Measurements from ENCODE around the gene ZNRF3.

The ZNRF3 gene

DNA sequence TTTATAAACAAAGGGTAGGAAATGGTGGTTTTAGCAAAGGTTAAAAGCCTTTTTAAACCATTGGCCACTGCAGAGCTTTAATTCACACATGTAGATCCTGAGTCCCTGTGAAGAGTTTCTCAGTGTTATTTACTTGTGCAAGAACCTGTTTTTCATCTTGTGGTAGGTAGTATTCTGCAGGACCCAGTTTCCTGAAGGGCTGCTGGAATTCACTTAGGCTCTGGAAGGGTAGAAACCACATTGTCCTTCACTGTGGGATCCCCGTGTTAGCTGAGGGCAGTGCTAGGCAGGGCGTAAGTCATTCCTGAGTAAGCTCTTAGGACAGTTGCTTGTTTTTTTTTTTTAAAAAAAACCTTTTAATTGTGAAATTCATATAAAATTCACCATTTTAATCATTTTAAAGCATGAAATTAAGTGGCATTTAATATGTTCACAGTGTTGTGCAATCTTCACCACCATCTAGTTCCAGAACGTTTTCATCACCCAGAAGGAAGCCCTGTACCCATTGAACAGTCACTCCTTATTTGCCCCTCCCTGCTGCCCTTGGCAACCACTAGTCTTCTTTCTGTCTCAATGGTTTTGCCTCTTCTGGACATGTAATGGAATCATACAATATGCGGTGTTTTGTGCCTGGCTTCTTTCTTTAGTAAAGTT lies 100.5 kb downstream of the ZNRF3 start:
- H3K36me3 ChIP-seq (ENCODE audit: insufficient read depth, low read length): peaks cover 26% of the 10 kb centered on the region
- H3K27me3 ChIP-seq (ENCODE audit: insufficient read depth, low read length): no peaks in the 10 kb centered on the region
- H2AFZ ChIP-seq (ENCODE audit: low read depth, low read length): no peak overlapping the region
- H3K9me3 ChIP-seq (ENCODE audit: low read length): peaks cover 9% of the 10 kb centered on the region
- H3K4me3 ChIP-seq (ENCODE audit: low read length): no peak overlapping the region
- H3K4me1 ChIP-seq (ENCODE audit: insufficient read depth, low read length): peaks cover 23% of the 10 kb centered on the region

GRCh38 chr22:28984482-28985158 lies 101.2 kb downstream of the ZNRF3 start:
- no peak overlapping the region for H3K4me3 ChIP-seq (ENCODE audit: low read length)
- H3K27me3 ChIP-seq (ENCODE audit: insufficient read depth, low read length): no peaks in the 10 kb centered on the region
- H3K9me3 ChIP-seq (ENCODE audit: low read length): peaks cover 9% of the 10 kb centered on the region
- H2AFZ ChIP-seq (ENCODE audit: low read depth, low read length): no peak overlapping the region
- peaks cover 15% of the 10 kb centered on the region for H3K4me1 ChIP-seq (ENCODE audit: insufficient read depth, low read length)
- peaks cover 29% of the 10 kb centered on the region for H3K36me3 ChIP-seq (ENCODE audit: insufficient read depth, low read length)

DNA sequence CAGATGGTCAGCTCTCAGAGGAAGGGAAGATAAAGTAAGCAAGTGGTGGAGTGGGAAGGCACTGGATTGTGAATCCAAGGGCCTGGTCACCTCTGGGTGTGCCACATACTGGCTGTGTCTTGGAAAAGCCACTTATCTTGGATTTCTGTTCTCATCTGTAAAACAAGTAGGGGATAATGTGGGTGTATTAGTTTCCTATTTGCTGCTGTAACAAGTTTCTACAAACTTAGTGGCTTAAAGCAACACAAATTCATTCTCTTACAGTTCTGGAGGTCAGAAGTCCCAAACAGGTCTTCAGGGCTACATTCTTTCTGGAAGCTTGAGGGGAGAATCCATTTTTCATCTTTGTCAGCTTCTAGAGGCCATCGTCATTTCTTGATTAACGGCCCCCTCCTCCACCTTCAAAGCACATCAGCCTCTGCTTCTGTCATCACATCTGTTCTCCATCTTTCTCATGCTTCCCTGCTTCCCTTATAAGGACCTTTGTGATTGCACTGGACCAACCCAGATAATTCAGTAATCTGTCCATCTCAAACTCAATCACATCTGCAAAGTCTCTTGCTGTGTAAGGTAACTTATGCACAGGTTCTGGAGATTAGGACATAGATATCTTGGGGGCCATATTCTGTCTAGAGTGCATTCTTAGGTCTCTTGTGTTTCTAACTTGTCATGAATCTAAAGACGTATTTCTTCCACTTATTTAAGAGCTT lies 102.4 kb downstream of the ZNRF3 start:
- Histone ChIP-seq H3K9me3 (ENCODE audit: low read length) (peaks cover 9% of the 10 kb centered on the region), H3K27me3 (ENCODE audit: insufficient read depth, low read length) (no peaks in the 10 kb centered on the region), H3K4me1 (ENCODE audit: insufficient read depth, low read length) (peaks cover 14% of the 10 kb centered on the region), H3K4me3 (ENCODE audit: low read length) (no peak overlapping the region), H2AFZ (ENCODE audit: low read depth, low read length) (no peak overlapping the region), H3K36me3 (ENCODE audit: insufficient read depth, low read length) (peaks cover 37% of the 10 kb centered on the region)

- H3K4me1 ChIP-seq (ENCODE audit: insufficient read depth, low read length): peaks cover 14% of the 10 kb centered on the region
- H3K27me3 ChIP-seq (ENCODE audit: insufficient read depth, low read length): no peaks in the 10 kb centered on the region
- H3K4me3 ChIP-seq (ENCODE audit: low read length): no peak overlapping the region
- H3K36me3 ChIP-seq (ENCODE audit: insufficient read depth, low read length): peaks cover 40% of the 10 kb centered on the region
- peaks cover 9% of the 10 kb centered on the region for H3K9me3 ChIP-seq (ENCODE audit: low read length)
- no peak overlapping the region for H2AFZ ChIP-seq (ENCODE audit: low read depth, low read length)
Measured at GRCh38 chr22:28986366-28986765, 103.0 kb downstream of the ZNRF3 start.

- Histone ChIP-seq H3K4me1 (ENCODE audit: insufficient read depth, low read length) (no peaks in the 10 kb centered on the region), H3K4me3 (ENCODE audit: low read length) (no peak overlapping the region), H3K9me3 (ENCODE audit: low read length) (peaks cover 14% of the 10 kb centered on the region), H2AFZ (ENCODE audit: low read depth, low read length) (no peak overlapping the region), H3K27me3 (ENCODE audit: insufficient read depth, low read length) (no peaks in the 10 kb centered on the region), H3K36me3 (ENCODE audit: insufficient read depth, low read length) (peaks cover 59% of the 10 kb centered on the region)
Measured at GRCh38 chr22:28988457-28988856, 105.1 kb downstream of the ZNRF3 start.

GRCh38 chr22:28989035-28989464 lies 105.7 kb downstream of the ZNRF3 start:
- Histone ChIP-seq H3K9me3 (ENCODE audit: low read length) (peaks cover 14% of the 10 kb centered on the region), H3K36me3 (ENCODE audit: insufficient read depth, low read length) (peaks cover 63% of the 10 kb centered on the region)

GRCh38 chr22:28989484-28989883 lies 106.1 kb downstream of the ZNRF3 start:
- H3K4me3 ChIP-seq (ENCODE audit: low read length): no peak overlapping the region
- peaks cover 14% of the 10 kb centered on the region for H3K9me3 ChIP-seq (ENCODE audit: low read length)
- no peak overlapping the region for H2AFZ ChIP-seq (ENCODE audit: low read depth, low read length)
- H3K36me3 ChIP-seq (ENCODE audit: insufficient read depth, low read length): peaks cover 63% of the 10 kb centered on the region
- H3K4me1 ChIP-seq (ENCODE audit: insufficient read depth, low read length): no peaks in the 10 kb centered on the region
- H3K27me3 ChIP-seq (ENCODE audit: insufficient read depth, low read length): no peaks in the 10 kb centered on the region

More at GRCh38 chr22:28989035-28989464, 105.7 kb downstream of the ZNRF3 start:
- Histone ChIP-seq H2AFZ (ENCODE audit: low read depth, low read length) (no peak overlapping the region), H3K4me3 (ENCODE audit: low read length) (no peak overlapping the region), H3K27me3 (ENCODE audit: insufficient read depth, low read length) (no peaks in the 10 kb centered on the region), H3K4me1 (ENCODE audit: insufficient read depth, low read length) (no peaks in the 10 kb centered on the region)

DNA sequence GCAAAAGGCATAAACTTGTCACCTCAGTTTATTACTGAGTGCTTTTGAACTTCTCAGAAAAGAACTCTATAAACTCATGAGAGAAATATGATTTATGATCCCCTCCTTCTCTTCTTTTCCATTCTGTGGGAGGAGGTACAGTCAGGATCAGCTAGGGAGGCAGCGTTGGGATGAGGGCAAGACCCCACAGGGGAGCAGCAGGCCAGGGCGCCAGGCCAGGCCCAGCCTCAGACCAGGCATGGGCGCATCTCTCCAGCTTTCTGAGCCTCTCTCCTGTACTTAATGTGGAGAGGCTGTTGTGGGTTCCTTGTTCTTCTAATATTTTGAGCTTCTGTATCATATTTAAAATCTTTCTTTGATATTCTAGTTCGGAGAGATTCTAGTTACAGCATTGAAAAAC lies 106.5 kb downstream of the ZNRF3 start:
- H3K4me3 ChIP-seq (ENCODE audit: low read length): no peak overlapping the region
- no peak overlapping the region for H2AFZ ChIP-seq (ENCODE audit: low read depth, low read length)
- peaks cover 13% of the 10 kb centered on the region for H3K9me3 ChIP-seq (ENCODE audit: low read length)
- peaks cover 67% of the 10 kb centered on the region for H3K36me3 ChIP-seq (ENCODE audit: insufficient read depth, low read length)
- H3K4me1 ChIP-seq (ENCODE audit: insufficient read depth, low read length): no peaks in the 10 kb centered on the region
- H3K27me3 ChIP-seq (ENCODE audit: insufficient read depth, low read length): no peaks in the 10 kb centered on the region

GRCh38 chr22:28992565-28993356 lies 109.4 kb downstream of the ZNRF3 start:
- H3K4me3 ChIP-seq (ENCODE audit: low read length): no peak overlapping the region
- H3K36me3 ChIP-seq (ENCODE audit: insufficient read depth, low read length): peaks cover 60% of the 10 kb centered on the region
- no peaks in the 10 kb centered on the region for H3K27me3 ChIP-seq (ENCODE audit: insufficient read depth, low read length)
- no peak overlapping the region for H2AFZ ChIP-seq (ENCODE audit: low read depth, low read length)
- H3K4me1 ChIP-seq (ENCODE audit: insufficient read depth, low read length): no peaks in the 10 kb centered on the region
- H3K9me3 ChIP-seq (ENCODE audit: low read length): peaks cover 5% of the 10 kb centered on the region

- Histone ChIP-seq H3K4me3 (ENCODE audit: low read length) (no peak overlapping the region), H2AFZ (ENCODE audit: low read depth, low read length) (no peak overlapping the region), H3K27me3 (ENCODE audit: insufficient read depth, low read length) (no peaks in the 10 kb centered on the region), H3K9me3 (ENCODE audit: low read length) (peaks cover 5% of the 10 kb centered on the region), H3K36me3 (ENCODE audit: insufficient read depth, low read length) (peaks cover 45% of the 10 kb centered on the region), H3K4me1 (ENCODE audit: insufficient read depth, low read length) (peaks cover 3% of the 10 kb centered on the region)
Measured at GRCh38 chr22:28994522-28994921, 111.2 kb downstream of the ZNRF3 start.

DNA sequence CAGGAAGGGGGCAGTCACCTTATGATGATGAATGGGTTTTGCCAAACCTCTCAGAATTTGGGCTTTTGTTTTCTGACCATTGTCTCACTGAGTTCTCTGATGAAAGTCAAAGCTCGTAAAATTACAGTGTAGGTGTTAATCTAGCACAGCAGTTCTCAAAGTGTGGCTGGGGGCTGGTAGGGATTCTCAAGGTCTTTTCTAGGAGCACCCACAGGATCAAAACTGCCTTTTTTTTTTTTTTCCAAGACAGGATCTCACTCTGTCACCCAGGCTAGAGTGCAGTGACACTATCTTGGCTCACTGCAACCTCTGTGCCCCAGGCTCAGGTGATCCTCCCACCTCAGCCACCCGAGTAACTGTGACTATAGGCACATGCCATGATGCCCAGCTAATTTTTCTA lies 112.2 kb downstream of the ZNRF3 start:
- H3K4me3 ChIP-seq (ENCODE audit: low read length): no peak overlapping the region
- no peaks in the 10 kb centered on the region for H3K27me3 ChIP-seq (ENCODE audit: insufficient read depth, low read length)
- H2AFZ ChIP-seq (ENCODE audit: low read depth, low read length): no peak overlapping the region
- H3K4me1 ChIP-seq (ENCODE audit: insufficient read depth, low read length): peaks cover 9% of the 10 kb centered on the region
- peaks cover 39% of the 10 kb centered on the region for H3K36me3 ChIP-seq (ENCODE audit: insufficient read depth, low read length)
- peaks cover 6% of the 10 kb centered on the region for H3K9me3 ChIP-seq (ENCODE audit: low read length)

DNA sequence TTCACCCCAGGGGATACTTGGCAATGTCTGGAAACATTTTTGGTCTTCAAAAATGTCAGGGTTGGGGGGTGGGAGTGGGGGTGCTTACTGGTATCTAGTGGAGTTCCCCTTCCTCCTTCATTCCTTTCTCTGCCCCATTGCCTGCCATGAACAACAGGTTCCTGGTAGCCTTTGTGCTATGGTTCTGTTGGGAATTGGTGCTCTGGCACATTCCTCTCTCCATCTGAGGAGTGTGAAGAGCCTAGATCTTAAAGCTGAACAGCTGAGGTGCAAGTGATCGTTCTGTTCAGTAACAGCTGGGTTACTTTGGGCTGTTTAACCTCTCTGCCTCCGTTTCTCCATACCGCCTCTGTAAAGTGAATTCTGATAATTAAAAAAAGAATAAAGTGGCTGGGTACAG lies 114.0 kb downstream of the ZNRF3 start:
- H3K4me3 ChIP-seq (ENCODE audit: low read length): no peak overlapping the region
- H3K9me3 ChIP-seq (ENCODE audit: low read length): peaks cover 8% of the 10 kb centered on the region
- H3K36me3 ChIP-seq (ENCODE audit: insufficient read depth, low read length): peaks cover 27% of the 10 kb centered on the region
- H3K4me1 ChIP-seq (ENCODE audit: insufficient read depth, low read length): peaks cover 9% of the 10 kb centered on the region
- no peak overlapping the region for H2AFZ ChIP-seq (ENCODE audit: low read depth, low read length)
- no peaks in the 10 kb centered on the region for H3K27me3 ChIP-seq (ENCODE audit: insufficient read depth, low read length)

GRCh38 chr22:28998681-28999080 lies 115.3 kb downstream of the ZNRF3 start:
- H2AFZ ChIP-seq (ENCODE audit: low read depth, low read length): no peak overlapping the region
- H3K36me3 ChIP-seq (ENCODE audit: insufficient read depth, low read length): peaks cover 13% of the 10 kb centered on the region
- H3K4me3 ChIP-seq (ENCODE audit: low read length): no peak overlapping the region
- H3K27me3 ChIP-seq (ENCODE audit: insufficient read depth, low read length): no peaks in the 10 kb centered on the region
- peaks cover 3% of the 10 kb centered on the region for H3K9me3 ChIP-seq (ENCODE audit: low read length)
- H3K4me1 ChIP-seq (ENCODE audit: insufficient read depth, low read length): peaks cover 12% of the 10 kb centered on the region
